Erythroblast (primary cell): Measurements from ENCODE around the gene SLC26A8.
A peak's percentile ranks its signal among the peaks of the same experiment; 100 is the strongest.

Experiments
- DNase-seq, 2 experiments: peaks; one replicate each; lab custom pipeline; 2025; lab: John Stamatoyannopoulos, UW
- GATA1 ChIP-seq: IDR thresholded peaks from 2 replicates; pipeline ENCODE4 v1.6.1; 2011; ENCODE audit warnings: low read depth, mild to moderate bottlenecking, control low read depth, low read length, moderate library complexity
- POLR2A ChIP-seq: IDR thresholded peaks from 2 replicates; pipeline ENCODE4 v1.6.1; 2011; ENCODE audit warnings: mild to moderate bottlenecking, low read length

SLC26A8 gene

DNA sequence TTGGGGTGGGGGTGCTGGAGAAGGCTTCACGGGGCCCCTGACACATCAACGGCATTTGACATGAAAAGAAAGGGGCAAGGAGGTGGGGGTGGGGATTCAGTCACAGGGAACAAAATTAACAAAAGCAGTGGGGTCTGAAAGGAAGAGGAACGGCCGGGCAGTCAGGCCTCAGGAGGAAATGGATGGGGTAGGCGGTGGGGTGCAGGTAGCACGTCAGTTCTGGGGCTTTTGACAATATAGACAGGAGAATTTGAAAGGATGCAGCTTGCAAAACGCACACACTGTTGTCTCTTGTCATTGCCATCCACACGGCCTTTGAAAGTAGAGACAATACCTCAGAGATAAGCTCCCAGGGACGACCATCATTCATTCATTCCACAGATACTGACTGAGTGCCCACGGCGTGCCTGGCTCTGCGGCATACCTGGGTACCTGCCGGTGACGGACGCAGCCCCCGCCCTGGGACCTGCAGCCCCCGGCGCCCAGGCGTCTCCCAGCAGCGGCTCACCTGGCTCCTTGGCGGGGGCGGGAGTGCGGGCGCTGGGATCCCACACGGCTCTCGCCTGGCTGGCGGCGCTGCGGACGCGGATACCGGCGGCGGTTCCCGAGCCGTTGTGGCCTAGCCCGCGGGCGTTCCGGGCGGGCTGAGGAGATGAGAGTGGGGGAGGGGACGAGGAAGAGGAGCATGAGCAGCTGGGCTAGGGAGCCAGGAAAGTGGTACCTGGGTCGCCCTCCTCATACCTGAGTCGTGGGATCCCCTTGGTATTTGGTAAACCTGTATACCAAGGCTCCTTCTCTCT is at the start of gene SLC26A8:
SLC26A8 (minus strand) TSS at position 646 of the 800 bp plus-strand sequence. CDS start 4,934 bp downstream, outside the sequence.
- no peak for DNase-seq
- no peak for TF ChIP-seq GATA1
- TF ChIP-seq POLR2A: no peak

DNA sequence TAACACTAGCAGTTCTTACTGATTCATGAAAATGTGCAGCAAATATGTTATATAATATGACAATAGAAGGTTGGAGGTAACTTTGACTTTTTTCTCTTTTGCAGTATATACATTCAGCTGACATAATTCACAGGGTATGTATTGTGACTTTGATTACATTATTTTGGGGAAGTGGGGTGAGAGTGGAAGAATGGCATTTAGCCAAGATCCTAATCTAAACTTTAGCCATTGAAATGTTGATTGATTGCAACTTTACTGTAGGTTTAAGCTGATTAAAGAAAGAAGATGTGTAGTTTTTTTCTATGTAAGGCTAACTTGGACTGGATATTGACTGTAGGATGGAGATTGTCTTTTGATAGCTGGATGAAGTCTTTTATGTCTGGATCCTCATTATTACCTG is 49.1 kb upstream of the SLC26A8 start:
- TF ChIP-seq GATA1: no peak
- TF ChIP-seq POLR2A: no peak
- DNase-seq: no peak

GRCh38 chr6:36072681-36073080 is 48.2 kb upstream of the SLC26A8 start:
- DNase-seq: no peak
- TF ChIP-seq GATA1 (no peak), POLR2A (no peak)

DNA sequence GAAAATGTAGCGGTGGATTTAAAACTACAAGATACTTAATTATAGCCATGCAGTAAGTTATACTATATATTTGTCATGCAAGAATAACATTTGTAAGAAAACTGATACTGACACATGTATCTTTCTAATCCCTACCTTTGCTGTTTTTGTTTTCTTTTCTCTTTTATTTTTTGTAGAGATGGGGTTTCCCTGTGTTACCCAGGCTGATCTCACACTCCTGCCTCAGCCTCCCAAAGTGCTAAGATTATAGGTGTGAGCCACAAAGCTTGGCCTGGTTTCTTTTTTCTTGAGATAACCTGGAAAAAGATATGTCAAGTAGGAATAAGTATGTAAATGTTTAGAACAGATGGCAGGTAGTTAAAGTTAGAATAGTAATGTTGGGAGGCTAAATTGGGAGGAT is 47.3 kb upstream of the SLC26A8 start:
- DNase-seq: no peak
- TF ChIP-seq POLR2A: no peak
- no peak for TF ChIP-seq GATA1

- DNase-seq: no peak
- TF ChIP-seq GATA1 (no peak), POLR2A (no peak)
Observed at GRCh38 chr6:36071281-36071680, 46.8 kb upstream of the SLC26A8 start.

GRCh38 chr6:36070252-36070651 is 45.8 kb upstream of the SLC26A8 start:
- no peak for DNase-seq
- TF ChIP-seq POLR2A: no peak
- TF ChIP-seq GATA1: no peak

GRCh38 chr6:36069573-36069972 is 45.1 kb upstream of the SLC26A8 start:
- peak; percentile 25 to 29 for DNase-seq
- no peak for TF ChIP-seq GATA1
- no peak for TF ChIP-seq POLR2A

DNA sequence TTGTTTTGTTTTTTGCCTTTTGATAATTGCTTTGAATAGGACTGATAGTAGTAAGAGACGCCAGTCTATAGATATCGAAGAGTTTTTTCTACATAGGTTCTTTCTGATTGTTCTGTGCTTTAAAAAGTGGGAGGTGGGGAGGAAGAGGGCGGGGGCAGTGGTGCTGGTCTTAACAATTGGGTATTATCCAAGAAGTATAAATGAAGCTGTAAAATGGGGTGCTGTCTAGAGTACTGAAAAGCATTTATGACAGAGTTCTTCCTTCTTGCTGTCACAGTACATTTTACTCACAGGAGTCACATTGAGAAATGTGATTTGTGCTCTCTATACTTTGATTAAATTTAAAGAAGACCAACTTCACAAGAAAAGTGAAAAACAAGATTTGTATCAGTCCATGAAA is 44.1 kb upstream of the SLC26A8 start:
- peak; percentile 33 to 45 for DNase-seq
- TF ChIP-seq POLR2A: no peak
- no peak for TF ChIP-seq GATA1

GRCh38 chr6:36068012-36068392 is 43.6 kb upstream of the SLC26A8 start:
- TF ChIP-seq GATA1: no peak
- TF ChIP-seq POLR2A: no peak
- no peak for DNase-seq

- TF ChIP-seq POLR2A (no peak), GATA1 (peak; percentile 30)
- peak; percentile 86 to 95 for DNase-seq
Observed at GRCh38 chr6:36067374-36068011, 43.1 kb upstream of the SLC26A8 start.

DNA sequence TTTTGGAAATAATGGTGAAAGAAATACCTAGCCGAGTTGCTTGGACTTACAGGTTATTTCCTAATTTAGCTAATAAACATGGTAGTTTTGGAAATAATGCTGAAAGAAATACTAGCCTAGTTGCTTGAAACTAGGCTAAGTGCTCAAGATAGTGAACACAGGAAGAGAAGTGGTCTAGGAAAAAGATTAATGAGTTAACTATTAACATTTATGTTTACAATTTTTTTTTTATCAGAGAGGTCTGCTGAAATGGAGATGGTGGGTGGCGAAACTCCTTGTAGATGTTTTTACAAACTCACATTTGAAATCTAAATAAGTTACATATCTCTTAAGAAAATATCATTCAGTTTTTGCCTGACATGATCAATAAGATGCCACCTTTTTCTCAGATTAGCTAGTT is 42.4 kb upstream of the SLC26A8 start:
- TF ChIP-seq POLR2A (no peak), GATA1 (no peak)
- peak; percentile 52 to 60 for DNase-seq

DNA sequence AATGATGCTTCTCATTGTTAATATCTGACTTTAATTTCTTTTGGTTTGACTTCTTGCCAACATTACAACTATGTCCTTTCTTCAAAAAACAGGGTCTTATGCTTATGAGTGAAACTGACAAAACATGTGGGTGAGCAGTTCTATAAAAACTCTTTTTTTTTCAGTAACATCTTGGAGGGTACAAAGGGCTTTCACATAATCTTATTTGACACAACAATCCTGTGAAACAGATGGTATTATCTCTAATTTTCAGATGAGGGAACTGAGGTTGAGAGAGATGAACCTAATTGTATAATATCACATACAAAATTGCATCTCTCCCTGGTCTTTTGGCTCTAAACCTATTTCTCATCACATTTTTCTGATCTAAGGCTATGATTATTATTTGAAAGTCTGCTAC is 41.5 kb upstream of the SLC26A8 start:
- TF ChIP-seq GATA1 (no peak), POLR2A (no peak)
- peak; percentile 63 to 84 for DNase-seq

DNA sequence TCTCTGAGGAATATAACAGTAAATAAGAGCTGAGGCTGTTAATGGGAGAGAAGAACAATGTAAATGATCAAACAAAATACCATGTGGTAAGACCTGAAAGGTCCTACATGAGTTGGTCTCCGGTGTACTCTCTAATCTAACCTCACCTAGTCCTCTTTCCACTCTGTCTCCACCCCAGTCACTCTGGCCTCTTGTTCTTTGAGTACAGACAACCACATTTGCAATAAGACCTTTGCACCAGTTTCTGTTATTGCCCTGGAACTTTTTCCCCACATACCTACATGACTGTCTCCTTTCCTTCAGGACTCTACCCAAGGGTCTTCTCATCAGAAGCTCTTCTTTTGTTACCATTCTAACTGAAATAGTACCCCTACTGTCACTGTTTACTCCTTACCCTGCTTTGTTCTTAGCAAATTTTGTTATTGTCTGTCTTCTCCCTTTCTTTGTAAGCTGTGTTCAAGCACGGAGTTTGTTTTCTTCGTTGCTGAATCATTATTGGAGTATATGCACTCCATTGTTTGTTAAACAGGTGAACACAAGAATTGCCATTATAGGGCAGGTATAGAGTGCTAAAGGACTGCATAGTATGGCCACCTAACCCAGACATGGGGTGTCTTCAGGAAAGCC is 40.4 kb upstream of the SLC26A8 start:
- DNase-seq: peak; percentile 61 to 70
- TF ChIP-seq POLR2A: no peak
- no peak for TF ChIP-seq GATA1
